Measurements from ENCODE around the gene MPL.

- TF ChIP-seq ATF2 (CRISPR knock-in tag; IDR thresholded peaks at IDR 0.05; ENCODE audit: borderline replicate concordance, low read depth) (no peak), SMAD3 (CRISPR knock-in tag; IDR thresholded peaks at IDR 0.05; ENCODE audit: borderline replicate concordance) (no peak), NR3C1 (CRISPR knock-in tag; conservative IDR thresholded peaks at IDR 0.05; ENCODE audit: low read depth) (no peak), CTCF (IDR thresholded peaks at IDR 0.05) (no peak), ETV6 (CRISPR knock-in tag; IDR thresholded peaks at IDR 0.05) (no peak), E2F1 (CRISPR knock-in tag; IDR thresholded peaks at IDR 0.05) (no peak), NR1H2 (CRISPR knock-in tag; IDR thresholded peaks at IDR 0.05) (no peak), ATF1 (CRISPR knock-in tag; IDR thresholded peaks at IDR 0.05) (no peak)
Observed at GRCh38 chr1:43309405-43310025, 28.1 kb upstream of the MPL start.
